Liver (tissue), 10 donors: ENCODE results near the gene ZNF468. TPM values are rescaled to one million over a fixed set of nuclear protein-coding genes. Genes with fewer than 3 reads are reported as not detected.

Experiments used
- DNase-seq: peaks from one replicate; pipeline ENCODE4 v3.0.0-alpha.2; 2017; ENCODE audit warnings: low spot score
- H3K27ac ChIP-seq, 2 donors: one replicate each; pipeline ENCODE4 v1.7.0; 2013; ENCODE audit warnings: inconsistent platforms in 2 of 2, low read length in 2 of 2, control low read depth in 1 of 2, low read depth in 1 of 2, mild to moderate bottlenecking in 1 of 2
- H3K27me3 ChIP-seq, 4 donors: one replicate each; pipeline versions ENCODE4 v1.6.1 to v1.7.0; 2013; ENCODE audit warnings: low read length in 3 of 4, inconsistent platforms in 1 of 4, mild to moderate bottlenecking in 1 of 4, moderate library complexity in 1 of 4; ENCODE audit not compliant: control insufficient read depth in 4 of 4, insufficient read depth in 4 of 4
- H3K36me3 ChIP-seq, 4 donors: one replicate each; pipeline versions ENCODE4 v1.6.1 to v1.7.0; 2013; ENCODE audit warnings: low read length in 3 of 4, mild to moderate bottlenecking in 3 of 4, low read depth in 1 of 4, moderate library complexity in 1 of 4; ENCODE audit not compliant: control insufficient read depth in 4 of 4, insufficient read depth in 3 of 4
- H3K4me1 ChIP-seq, 4 donors: one replicate each; pipeline versions ENCODE4 v1.6.1 to v1.7.0; 2013; ENCODE audit warnings: low read length in 3 of 4, mild to moderate bottlenecking in 3 of 4, moderate library complexity in 1 of 4; ENCODE audit not compliant: control insufficient read depth in 4 of 4, insufficient read depth in 4 of 4
- H3K4me3 ChIP-seq, 3 donors: one replicate each; pipeline versions ENCODE4 v1.6.1 to v1.7.0; 2013; ENCODE audit warnings: low read length in 3 of 3, control low read depth in 1 of 3, low read depth in 1 of 3, mild to moderate bottlenecking in 1 of 3
- H3K9ac ChIP-seq, 2 donors: one replicate each; pipeline ENCODE4 v1.7.0; 2013; ENCODE audit warnings: low read length in 2 of 2, mild to moderate bottlenecking in 2 of 2, moderate library complexity in 2 of 2, control low read depth in 1 of 2, low read depth in 1 of 2
- H3K9me3 ChIP-seq, 4 donors: one replicate each; pipeline versions ENCODE4 v1.6.1 to v1.7.0; 2013; ENCODE audit warnings: low read length in 3 of 4; ENCODE audit not compliant: control insufficient read depth in 4 of 4
- ATF3 ChIP-seq: IDR thresholded peaks from 2 replicates; pipeline ENCODE4 v1.6.1; 2016; ENCODE audit warnings: antibody characterized with exemption
- CTCF ChIP-seq: fragments of 150-350 bp; IDR thresholded peaks from 2 replicates; pipeline ENCODE4 v1.5.1; 2017; ENCODE audit warnings: improper control_type of control experiment, low read depth, low read length; ENCODE audit not compliant: missing input control
- EGR1 ChIP-seq, 2 donors: IDR thresholded peaks; 2 replicates each; pipeline ENCODE4 v1.6.1; 2016 to 2018; ENCODE audit warnings: antibody characterized with exemption in 2 of 2, low read depth in 2 of 2
- GABPA ChIP-seq, 2 donors: IDR thresholded peaks in 1 of 2; conservative IDR thresholded peaks in 1 of 2; 2 replicates each; pipeline ENCODE4 v1.6.1; 2016; ENCODE audit warnings: antibody characterized with exemption in 2 of 2, mild to moderate bottlenecking in 1 of 2, moderate library complexity in 1 of 2
- JUND ChIP-seq, 2 donors: IDR thresholded peaks; 2 replicates each; pipeline ENCODE4 v1.6.1; 2016; ENCODE audit warnings: antibody characterized with exemption in 2 of 2
- NR2F2 ChIP-seq: IDR thresholded peaks from 2 replicates; pipeline ENCODE4 v1.6.1; 2016; ENCODE audit warnings: antibody characterized with exemption
- RAD21 ChIP-seq, 2 donors: IDR thresholded peaks; 2 replicates each; pipeline ENCODE4 v1.6.1; 2016; ENCODE audit warnings: antibody characterized with exemption in 2 of 2, mild to moderate bottlenecking in 2 of 2
- REST ChIP-seq: IDR thresholded peaks from 2 replicates; pipeline ENCODE4 v1.6.1; 2016; ENCODE audit warnings: antibody characterized with exemption, mild to moderate bottlenecking
- RXRA ChIP-seq, 2 donors: IDR thresholded peaks; 2 replicates each; pipeline ENCODE4 v1.6.1; 2017 to 2018; ENCODE audit warnings: antibody characterized with exemption in 2 of 2, mild to moderate bottlenecking in 1 of 2
- SP1 ChIP-seq: IDR thresholded peaks from 2 replicates; pipeline ENCODE4 v1.6.1; 2018; ENCODE audit warnings: antibody characterized with exemption, mild to moderate bottlenecking
- TAF1 ChIP-seq: conservative IDR thresholded peaks from 2 replicates; pipeline ENCODE4 v1.6.1; 2016; ENCODE audit warnings: antibody characterized with exemption, mild to moderate bottlenecking
- ZBTB33 ChIP-seq: IDR thresholded peaks from 2 replicates; pipeline ENCODE4 v1.6.1; 2016; ENCODE audit warnings: antibody characterized with exemption
- WGBS: extraction: QIAGEN DNeasy Blood & Tissue Kit; methylation state at CpG from one replicate; pipeline ENCODE4 v1.1.7; 2013; 5-methylcytosine and 5-hydroxymethylcytosine counted together
- polyA plus RNA-seq, 2 donors: library from polyadenylated mRNA; stranded (reverse) in 1 of 2; unstranded in 1 of 2; fragments of 200-250 nt in 1 of 2; fragments of >200 nt in 1 of 2; fragmentation: Nextera tagmentation in 1 of 2; extraction: Ambion mirVana in 1 of 2; gene quantifications; one replicate each; pipeline versions ENCODE4 v1.2.1 to v1.2.3, GENCODE V29; 2013 to 2015
- small RNA-seq: library from RNA; depleted of rRNA; stranded (forward); fragments of <200 nt; gene quantifications from one replicate; pipeline ENCODE3, GENCODE V24; 2014
- total RNA-seq, 2 donors: library from RNA; depleted of rRNA; stranded (reverse); fragments of >200 nt; gene quantifications; one replicate each; pipeline ENCODE4 v1.2.3, GENCODE V29; 2014
- donor health status: healthy.
- donor health status: healthy.
- donor health status: healthy.
- donor health status: healthy.
- donor health status: healthy.

ZNF468 gene
- total and polyA plus RNA-seq, 4 donors: 2.1 to 15.1 (median 5.2) TPM

- TF ChIP-seq JUND (IDR thresholded peaks at IDR 0.05) (no peak), GABPA (IDR thresholded peaks at IDR 0.05 in 1 of 2, conservative IDR thresholded peaks at IDR 0.05 in 1 of 2) (no peak), RAD21 (IDR thresholded peaks at IDR 0.05) (no peak), ZBTB33 (no peak), REST (no peak), ATF3 (no peak), RXRA (IDR thresholded peaks at IDR 0.05) (no peak), TAF1 (no peak), CTCF (no peak), NR2F2 (no peak), EGR1 (IDR thresholded peaks at IDR 0.05; ENCODE audit: low read depth in 2 of 2) (no peak), SP1 (no peak)
- Histone ChIP-seq H3K9me3 (peaks cover 5 to 35% (median 15%) of the 10 kb centered on the region in 4 donors), H3K9ac (no peak overlapping the region), H3K36me3 (no peaks in the 10 kb centered on the region), H3K27ac (no peak overlapping the region), H3K4me3 (no peak overlapping the region), H3K27me3 (no peaks in the 10 kb centered on the region), H3K4me1 (peaks cover 3 to 10% (median 5%) of the 10 kb centered on the region in 4 donors)
- 90% methylated on average over 6 of the region's 6 CpGs for WGBS
- no peak for DNase-seq
Measured at GRCh38 chr19:52789440-52789839, 68.0 kb downstream of the ZNF468 start.

Small RNAs within 50 kb of the gene (small RNA-seq; reads per million reads assigned to genes)
- gene ZNF320: 0.09 reads per million

Other genes starting within 250 kb of the ZNF468 start
- 10 to 100 TPM in 1 of 2 donors, 1 to 10 TPM in 1; 8.2 to 19.8 TPM for gene ZNF83, start 219.3 kb downstream of the ZNF468 start, total RNA-seq
- 1 to 10 TPM; 2.7 to 3.6 TPM for gene ZNF83, start 219.3 kb downstream of the ZNF468 start, polyA plus RNA-seq
- gene ZNF611, start 122.6 kb downstream of the ZNF468 start, total RNA-seq: 10 to 100 TPM in 1 of 2 donors, 1 to 10 TPM in 1; 3.9 to 12.7 TPM
- 1 to 10 TPM in 1 of 2 donors, under 1 TPM in 1; 0.50 to 1.5 TPM for gene ZNF611, start 122.6 kb downstream of the ZNF468 start, polyA plus RNA-seq
- 1 to 10 TPM; 1.4 to 2.1 TPM for gene ZNF600, start 70.8 kb downstream of the ZNF468 start, total RNA-seq
- 1 to 10 TPM; 1.5 to 1.6 TPM for gene ZNF600, start 70.8 kb downstream of the ZNF468 start, polyA plus RNA-seq
- gene ZNF28, start 36.0 kb downstream of the ZNF468 start, total RNA-seq: 10 to 100 TPM in 1 of 2 donors, 1 to 10 TPM in 1; 2.7 to 11.5 TPM
- 1 to 10 TPM; 1.0 to 4.8 TPM for gene ZNF28, start 36.0 kb downstream of the ZNF468 start, polyA plus RNA-seq
- 1 to 10 TPM; 2.0 to 4.6 TPM for gene ZNF320, start 40.0 kb upstream of the ZNF468 start, total RNA-seq
- gene ZNF320, start 40.0 kb upstream of the ZNF468 start, polyA plus RNA-seq: 1 to 10 TPM in 1 of 2 donors, under 1 TPM in 1; 0.65 to 1.6 TPM
- gene ZNF888, start 65.8 kb upstream of the ZNF468 start, total RNA-seq: 1 to 10 TPM; 1.2 to 9.0 TPM
- gene ZNF888, start 65.8 kb upstream of the ZNF468 start, polyA plus RNA-seq: under 1 TPM; 0.11 to 0.25 TPM
- gene ZNF816, start 105.3 kb upstream of the ZNF468 start, total RNA-seq: 1 to 10 TPM; 2.1 to 6.5 TPM
- gene ZNF816, start 105.3 kb upstream of the ZNF468 start, polyA plus RNA-seq: 1 to 10 TPM in 1 of 2 donors, under 1 TPM in 1; 0.93 to 1.3 TPM
- gene ERVV-1, start 156.3 kb upstream of the ZNF468 start, total RNA-seq: not detected
- not detected for gene ERVV-1, start 156.3 kb upstream of the ZNF468 start, polyA plus RNA-seq
- not detected for gene ERVV-2, start 187.1 kb upstream of the ZNF468 start, total RNA-seq
- gene ERVV-2, start 187.1 kb upstream of the ZNF468 start, polyA plus RNA-seq: not detected
- gene ZNF160, start 245.8 kb upstream of the ZNF468 start, total RNA-seq: 10 to 100 TPM in 1 of 2 donors, 1 to 10 TPM in 1; 9.2 to 30.1 TPM
- gene ZNF160, start 245.8 kb upstream of the ZNF468 start, polyA plus RNA-seq: 1 to 10 TPM; 6.3 to 6.7 TPM